Measurements from ENCODE around the gene NAT9.

GRCh38 chr17:74770498-74771318 lies 5.4 kb downstream of the NAT9 start:
- no peak for TF ChIP-seq EZH2phosphoT487 (IDR thresholded peaks at IDR 0.05; ENCODE audit: low read depth, severe bottlenecking, unreplicated experiment)
- TF ChIP-seq, protein P1, sequence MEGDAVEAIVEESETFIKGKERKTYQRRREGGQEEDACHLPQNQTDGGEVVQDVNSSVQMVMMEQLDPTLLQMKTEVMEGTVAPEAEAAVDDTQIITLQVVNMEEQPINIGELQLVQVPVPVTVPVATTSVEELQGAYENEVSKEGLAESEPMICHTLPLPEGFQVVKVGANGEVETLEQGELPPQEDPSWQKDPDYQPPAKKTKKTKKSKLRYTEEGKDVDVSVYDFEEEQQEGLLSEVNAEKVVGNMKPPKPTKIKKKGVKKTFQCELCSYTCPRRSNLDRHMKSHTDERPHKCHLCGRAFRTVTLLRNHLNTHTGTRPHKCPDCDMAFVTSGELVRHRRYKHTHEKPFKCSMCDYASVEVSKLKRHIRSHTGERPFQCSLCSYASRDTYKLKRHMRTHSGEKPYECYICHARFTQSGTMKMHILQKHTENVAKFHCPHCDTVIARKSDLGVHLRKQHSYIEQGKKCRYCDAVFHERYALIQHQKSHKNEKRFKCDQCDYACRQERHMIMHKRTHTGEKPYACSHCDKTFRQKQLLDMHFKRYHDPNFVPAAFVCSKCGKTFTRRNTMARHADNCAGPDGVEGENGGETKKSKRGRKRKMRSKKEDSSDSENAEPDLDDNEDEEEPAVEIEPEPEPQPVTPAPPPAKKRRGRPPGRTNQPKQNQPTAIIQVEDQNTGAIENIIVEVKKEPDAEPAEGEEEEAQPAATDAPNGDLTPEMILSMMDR (IDR thresholded peaks at IDR 0.05; ENCODE audit: poor library complexity): peak; percentile 79
- TF ChIP-seq EZH2 (IDR thresholded peaks at IDR 0.05; ENCODE audit: borderline replicate concordance): no peak
